ENCODE measurements around the gene KCNJ4.

Gene KCNJ4

GRCh38 chr22:38440747-38441350 is 14.2 kb downstream of the KCNJ4 start:
- no peak overlapping the region for H3K4me3 ChIP-seq (ENCODE audit: control insufficient read depth, low read depth, low read length)
- no peak for DNase-seq (ENCODE audit: low read depth)
- TF ChIP-seq CTCF (conservative IDR thresholded peaks at IDR 0.05; ENCODE audit: control insufficient read depth, insufficient read depth, low read depth, low read length): no peak

- TF ChIP-seq CTCF (conservative IDR thresholded peaks at IDR 0.05; ENCODE audit: control insufficient read depth, insufficient read depth, low read depth, low read length): no peak
- H3K4me3 ChIP-seq (ENCODE audit: control insufficient read depth, low read depth, low read length): no peak overlapping the region
- no peak for DNase-seq (ENCODE audit: low read depth)
Measured at GRCh38 chr22:38437416-38437815, 17.6 kb downstream of the KCNJ4 start.

GRCh38 chr22:38436629-38437395 is 18.2 kb downstream of the KCNJ4 start:
- no peak overlapping the region for H3K4me3 ChIP-seq (ENCODE audit: control insufficient read depth, low read depth, low read length)
- TF ChIP-seq CTCF (conservative IDR thresholded peaks at IDR 0.05; ENCODE audit: control insufficient read depth, insufficient read depth, low read depth, low read length): no peak
- DNase-seq (ENCODE audit: low read depth): no peak

GRCh38 chr22:38435965-38436364 is 19.0 kb downstream of the KCNJ4 start:
- H3K4me3 ChIP-seq (ENCODE audit: control insufficient read depth, low read depth, low read length): no peak overlapping the region
- no peak for TF ChIP-seq CTCF (conservative IDR thresholded peaks at IDR 0.05; ENCODE audit: control insufficient read depth, insufficient read depth, low read depth, low read length)
- no peak for DNase-seq (ENCODE audit: low read depth)

GRCh38 chr22:38435010-38435409 is 20.0 kb downstream of the KCNJ4 start:
- DNase-seq (ENCODE audit: low read depth): no peak
- no peak for TF ChIP-seq CTCF (conservative IDR thresholded peaks at IDR 0.05; ENCODE audit: control insufficient read depth, insufficient read depth, low read depth, low read length)
- no peak overlapping the region for H3K4me3 ChIP-seq (ENCODE audit: control insufficient read depth, low read depth, low read length)

GRCh38 chr22:38433871-38434270 is 21.1 kb downstream of the KCNJ4 start:
- no peak for TF ChIP-seq CTCF (conservative IDR thresholded peaks at IDR 0.05; ENCODE audit: control insufficient read depth, insufficient read depth, low read depth, low read length)
- no peak overlapping the region for H3K4me3 ChIP-seq (ENCODE audit: control insufficient read depth, low read depth, low read length)
- DNase-seq (ENCODE audit: low read depth): no peak

Measured in fibroblast of mammary gland (primary cell).